NCI-H524 (cell line): ENCODE data around the gene PGR.
A peak's percentile ranks its signal among the peaks of the same experiment; 100 is the strongest.

ENCODE experiments used
- DNase-seq, 2 experiments: peaks; one replicate each; lab custom pipeline; 2025; lab: John Stamatoyannopoulos, UW

PGR gene

DNA sequence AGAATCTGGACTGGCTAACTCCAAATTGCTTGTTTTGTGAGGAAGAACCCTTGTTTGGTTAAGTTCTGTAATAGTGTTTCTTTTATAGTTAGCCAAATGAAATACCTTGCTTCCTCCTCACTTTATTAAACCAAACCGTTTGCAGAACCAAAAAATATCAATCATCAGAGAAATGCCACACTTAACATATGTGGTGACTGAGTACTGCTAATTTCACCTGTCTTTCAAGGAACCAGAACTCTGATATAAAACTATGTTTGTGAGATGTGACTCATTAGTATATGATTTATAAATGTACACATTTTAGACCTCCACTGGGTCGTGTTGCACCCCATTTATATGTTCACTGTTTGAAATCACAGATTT lies 119.9 kb downstream of the PGR start:
- no peak for DNase-seq

DNA sequence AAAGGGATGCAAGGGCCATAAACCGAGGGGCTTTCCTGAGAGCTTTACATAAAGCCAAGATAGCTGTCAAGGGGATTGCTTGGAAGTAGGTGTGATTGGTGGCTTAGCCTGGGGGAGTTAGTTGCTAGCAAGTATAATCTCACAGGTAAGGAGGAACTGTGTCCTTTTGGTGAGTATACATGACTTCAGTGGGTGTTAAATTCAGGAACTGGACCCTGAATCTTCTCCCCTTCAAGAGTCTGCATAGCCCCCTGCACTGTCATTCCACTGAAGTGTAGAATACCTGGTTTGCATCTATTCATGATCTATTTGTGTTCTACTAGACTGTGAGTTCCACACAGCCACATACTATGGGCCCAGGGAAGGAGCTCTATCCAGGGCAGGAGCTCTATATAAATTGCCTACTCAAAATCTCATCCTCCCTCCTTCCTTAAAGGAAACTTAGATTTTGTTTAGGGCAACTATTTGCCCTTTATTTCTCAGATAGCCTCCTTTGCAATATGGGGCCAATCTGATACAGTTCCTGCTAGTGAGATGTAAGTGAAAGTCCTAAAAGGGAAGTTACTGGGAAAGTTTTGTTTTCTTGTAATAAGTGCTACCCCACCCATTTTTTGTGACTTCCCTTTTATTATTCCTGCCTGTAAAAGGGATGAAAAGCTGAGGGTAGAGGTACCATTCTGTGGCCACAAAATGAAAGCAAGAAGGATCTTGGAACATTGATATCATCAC lies 120.5 kb downstream of the PGR start:
- DNase-seq: no peak

GRCh38 chr11:101003468-101003867 lies 126.1 kb downstream of the PGR start:
- peak; percentile 12 to 56 for DNase-seq

- DNase-seq: no peak
Measured at GRCh38 chr11:100999756-101000155, 129.9 kb downstream of the PGR start.

DNA sequence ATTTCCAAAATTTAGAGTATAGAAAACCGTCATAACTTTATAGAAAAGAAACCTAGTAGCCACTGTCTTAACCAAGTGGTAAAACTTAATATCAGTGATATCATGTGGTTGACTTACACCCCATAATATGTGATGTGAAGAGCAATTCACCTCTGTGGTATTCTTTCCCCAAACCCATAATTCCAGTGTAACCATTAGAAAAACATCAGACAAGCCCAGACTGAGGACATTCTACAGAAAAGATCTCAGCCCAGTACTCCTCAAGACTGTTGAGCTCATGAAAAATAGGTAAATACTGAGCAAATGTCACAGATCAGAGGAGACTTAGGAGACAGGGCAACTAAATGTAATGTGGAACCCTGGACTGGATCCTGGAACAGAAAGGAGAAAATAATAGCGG lies 134.6 kb downstream of the PGR start:
- no peak for DNase-seq

DNA sequence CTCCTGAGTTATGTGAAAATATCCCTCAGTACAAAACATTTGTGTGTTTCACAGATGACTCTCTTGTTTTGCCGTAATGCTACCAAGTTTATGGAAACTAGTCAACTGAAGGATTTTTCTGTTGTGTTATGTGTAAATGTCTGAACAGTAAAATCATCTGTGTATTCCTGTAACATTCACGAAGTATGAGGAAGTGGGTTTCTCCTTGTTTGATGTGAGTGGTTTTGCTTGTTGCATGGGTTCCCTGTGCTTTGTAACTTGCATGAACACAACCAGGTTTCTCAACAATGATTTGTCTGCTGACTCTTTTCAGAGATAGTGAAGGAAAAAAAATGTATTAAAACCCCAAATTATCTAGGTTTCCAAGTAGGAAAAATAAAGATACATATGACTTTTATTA lies 138.1 kb downstream of the PGR start:
- DNase-seq: no peak

DNA sequence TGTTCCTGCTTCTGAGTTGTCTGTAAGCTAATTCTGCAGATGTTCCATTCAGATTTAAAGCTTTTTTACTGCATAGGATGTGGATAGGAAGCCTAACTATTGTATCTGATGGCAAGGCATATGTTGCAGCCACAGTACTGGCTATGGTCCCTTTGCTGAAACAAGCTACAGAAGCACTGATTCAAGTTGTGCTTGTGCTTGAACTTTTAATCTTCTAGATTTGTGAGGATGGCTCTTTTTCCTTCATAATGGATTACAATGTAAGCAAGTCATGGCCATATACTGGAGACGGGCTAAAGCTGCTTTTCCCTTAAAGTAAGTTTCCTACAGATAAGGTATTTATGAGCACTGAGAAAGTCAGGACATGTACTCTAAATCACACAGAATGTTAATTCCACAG lies 138.7 kb downstream of the PGR start:
- DNase-seq: no peak

DNA sequence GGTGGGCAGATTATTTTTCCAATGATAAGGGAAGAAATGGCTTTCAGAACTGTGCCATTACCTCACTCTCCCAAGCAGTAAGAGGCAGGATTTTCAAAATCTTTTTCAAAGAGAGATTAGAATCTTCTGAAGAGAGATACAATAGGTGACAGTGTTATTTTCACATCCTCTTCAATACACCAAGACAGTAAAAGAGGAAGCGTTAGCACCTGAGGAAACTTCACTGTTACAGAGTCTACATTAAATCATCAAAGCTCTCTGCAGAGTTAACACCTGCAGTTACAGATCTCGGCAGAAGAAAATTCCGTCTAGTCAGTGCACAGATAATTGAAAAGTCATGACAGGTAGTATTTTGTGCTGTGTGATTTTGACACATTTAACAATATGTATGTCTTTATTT lies 144.9 kb downstream of the PGR start:
- no peak for DNase-seq

GRCh38 chr11:100981196-100981824 lies 148.3 kb downstream of the PGR start:
- DNase-seq: no peak

DNA sequence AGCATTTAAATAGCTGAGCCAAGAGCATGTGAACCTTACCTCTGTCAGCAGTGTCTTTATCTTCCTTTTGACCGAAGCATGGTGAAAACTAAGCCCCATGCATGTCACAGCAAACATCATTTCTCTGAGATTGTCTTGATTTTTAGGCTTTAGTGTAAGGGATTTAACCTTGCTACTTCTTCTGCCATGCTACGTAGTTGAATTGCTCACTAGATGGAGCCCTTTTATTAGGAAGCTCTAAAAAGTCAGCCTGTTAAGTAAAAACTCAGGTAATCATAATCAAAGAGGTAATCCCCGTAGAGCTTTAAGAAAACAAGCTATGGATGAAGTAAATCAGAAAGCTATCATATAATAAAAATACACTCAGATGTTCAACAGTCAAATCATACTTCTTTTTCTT lies 149.5 kb downstream of the PGR start:
- peak in 1 of 2 experiments; percentile 16 for DNase-seq
